ENCODE measurements around the gene CBFA2T2. TPM values are rescaled to one million over a fixed set of nuclear protein-coding genes. Genes with fewer than 3 reads are reported as not detected.
"Not testable (repeated sequence)": the region's sequence is repeated elsewhere in the genome, so short reads cannot be mapped to it uniquely, and the experiment has no call there.

The CBFA2T2 gene
- total RNA-seq, 1 donor from 2014 or later: 19.6 TPM

DNA sequence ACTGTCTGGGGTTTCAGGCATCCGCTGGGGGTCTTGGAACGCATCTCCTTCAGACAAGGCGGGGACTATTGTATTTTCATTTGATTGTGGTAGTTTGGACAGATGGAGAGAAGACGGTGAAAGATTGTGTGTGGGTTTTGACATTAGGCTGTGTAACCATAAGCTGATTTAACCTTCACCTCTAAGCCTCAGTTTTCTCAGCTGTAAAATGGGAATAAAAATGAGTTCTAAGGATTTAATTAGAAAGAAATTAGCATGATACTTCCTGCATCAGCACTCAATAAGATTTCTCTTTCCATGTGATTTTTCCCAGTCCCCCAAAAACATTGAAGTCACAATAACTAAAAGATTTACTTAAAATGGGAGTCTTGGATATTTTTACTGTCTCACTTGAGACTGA lies 78.1 kb downstream of the CBFA2T2 start:
- Mint-ChIP-seq H3K27ac (ENCODE audit: unreplicated experiment) (peak overlapping the region; percentile 85), H3K36me3 (ENCODE audit: unreplicated experiment) (no peaks in the 10 kb centered on the region), H3K4me1 (ENCODE audit: unreplicated experiment) (peaks cover 55% of the 10 kb centered on the region), H3K27me3 (ENCODE audit: unreplicated experiment) (no peaks in the 10 kb centered on the region), H3K9me3 (ENCODE audit: unreplicated experiment) (no peaks in the 10 kb centered on the region), H3K4me3 (ENCODE audit: unreplicated experiment) (no peak overlapping the region)
- DNase-seq (ENCODE audit: extremely low spot score, unreplicated experiment): no peak
- TF ChIP-seq, protein P1, sequence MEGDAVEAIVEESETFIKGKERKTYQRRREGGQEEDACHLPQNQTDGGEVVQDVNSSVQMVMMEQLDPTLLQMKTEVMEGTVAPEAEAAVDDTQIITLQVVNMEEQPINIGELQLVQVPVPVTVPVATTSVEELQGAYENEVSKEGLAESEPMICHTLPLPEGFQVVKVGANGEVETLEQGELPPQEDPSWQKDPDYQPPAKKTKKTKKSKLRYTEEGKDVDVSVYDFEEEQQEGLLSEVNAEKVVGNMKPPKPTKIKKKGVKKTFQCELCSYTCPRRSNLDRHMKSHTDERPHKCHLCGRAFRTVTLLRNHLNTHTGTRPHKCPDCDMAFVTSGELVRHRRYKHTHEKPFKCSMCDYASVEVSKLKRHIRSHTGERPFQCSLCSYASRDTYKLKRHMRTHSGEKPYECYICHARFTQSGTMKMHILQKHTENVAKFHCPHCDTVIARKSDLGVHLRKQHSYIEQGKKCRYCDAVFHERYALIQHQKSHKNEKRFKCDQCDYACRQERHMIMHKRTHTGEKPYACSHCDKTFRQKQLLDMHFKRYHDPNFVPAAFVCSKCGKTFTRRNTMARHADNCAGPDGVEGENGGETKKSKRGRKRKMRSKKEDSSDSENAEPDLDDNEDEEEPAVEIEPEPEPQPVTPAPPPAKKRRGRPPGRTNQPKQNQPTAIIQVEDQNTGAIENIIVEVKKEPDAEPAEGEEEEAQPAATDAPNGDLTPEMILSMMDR (IDR thresholded peaks at IDR 0.05): no peak

DNA sequence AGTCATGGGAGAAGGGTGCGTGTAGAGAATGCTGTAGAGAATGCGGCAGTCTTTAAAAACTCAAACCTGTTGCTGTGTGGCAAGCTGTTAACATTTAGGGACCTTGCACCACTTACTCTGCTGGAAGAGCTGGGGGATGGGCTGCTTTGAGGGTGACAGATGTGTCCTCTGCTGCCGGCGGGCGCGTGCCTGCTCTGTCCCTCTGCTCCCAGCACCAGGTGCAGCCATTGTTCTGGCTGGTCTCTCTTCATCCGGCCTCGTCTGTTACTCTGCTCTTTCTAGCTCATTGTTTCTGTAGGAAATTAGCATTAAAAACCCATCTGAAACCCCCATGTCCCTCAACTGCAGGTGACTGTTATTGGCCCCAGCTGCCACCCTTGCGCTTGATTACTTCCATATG lies 78.5 kb downstream of the CBFA2T2 start:
- Mint-ChIP-seq H3K36me3 (ENCODE audit: unreplicated experiment) (no peaks in the 10 kb centered on the region), H3K4me3 (ENCODE audit: unreplicated experiment) (peak overlapping the region; percentile 39), H3K27ac (ENCODE audit: unreplicated experiment) (peak overlapping the region; percentile 85), H3K4me1 (ENCODE audit: unreplicated experiment) (peaks cover 51% of the 10 kb centered on the region), H3K27me3 (ENCODE audit: unreplicated experiment) (no peaks in the 10 kb centered on the region), H3K9me3 (ENCODE audit: unreplicated experiment) (no peaks in the 10 kb centered on the region)
- TF ChIP-seq, protein P1 (IDR thresholded peaks at IDR 0.05): no peak
- no peak for DNase-seq (ENCODE audit: extremely low spot score, unreplicated experiment)

DNA sequence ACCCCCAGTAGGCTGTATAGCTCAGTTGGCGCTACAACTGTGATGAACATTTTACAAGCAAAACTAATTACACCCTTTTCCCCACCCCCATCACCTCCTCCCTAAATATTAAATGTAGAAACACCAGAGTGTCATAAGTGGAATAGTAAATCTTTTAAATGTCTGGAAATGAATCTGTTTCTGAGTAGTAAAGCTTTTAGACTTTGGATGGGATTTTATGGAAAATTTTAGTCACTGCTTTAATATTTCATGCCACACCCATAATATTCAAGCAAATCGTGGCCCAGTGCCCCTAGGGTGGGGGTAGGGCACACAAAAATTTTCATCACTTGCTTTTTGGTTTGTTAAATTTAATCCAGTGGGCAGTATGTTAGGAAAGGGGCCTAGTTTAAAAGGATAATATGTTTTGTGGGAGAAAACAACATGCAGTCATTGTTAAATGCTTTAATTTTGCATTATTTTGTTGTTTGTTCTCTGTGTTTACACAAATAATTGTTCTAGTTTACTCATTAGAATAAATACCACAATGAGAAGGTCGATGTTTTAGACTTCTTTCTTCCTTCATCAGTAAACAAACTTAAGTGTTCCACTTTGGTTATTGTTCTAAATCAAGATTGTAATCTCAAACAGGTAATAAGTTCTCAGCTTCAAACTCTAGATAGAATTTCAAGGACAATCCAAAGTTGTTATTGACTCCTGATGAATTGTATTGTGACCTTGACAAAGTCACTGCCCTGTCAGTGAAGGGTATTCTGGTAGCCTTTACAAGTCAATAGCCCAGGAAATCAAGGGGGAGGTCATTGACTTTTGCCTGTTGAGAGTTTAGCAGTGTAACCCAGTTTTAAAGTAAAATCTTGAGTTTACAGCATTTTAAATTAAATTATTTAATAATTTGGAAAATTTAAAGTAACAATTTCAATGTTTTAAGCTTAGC lies 79.2 kb downstream of the CBFA2T2 start:
- no peaks in the 10 kb centered on the region for H3K27me3 Mint-ChIP-seq (ENCODE audit: unreplicated experiment)
- peaks cover 47% of the 10 kb centered on the region for H3K4me1 Mint-ChIP-seq (ENCODE audit: unreplicated experiment)
- TF ChIP-seq, protein P1 (IDR thresholded peaks at IDR 0.05): no peak
- peak overlapping the region; percentile 39 for H3K4me3 Mint-ChIP-seq (ENCODE audit: unreplicated experiment)
- no peak for DNase-seq (ENCODE audit: extremely low spot score, unreplicated experiment)
- no peaks in the 10 kb centered on the region for H3K9me3 Mint-ChIP-seq (ENCODE audit: unreplicated experiment)
- peak overlapping the region; percentile 85 for H3K27ac Mint-ChIP-seq (ENCODE audit: unreplicated experiment)
- no peaks in the 10 kb centered on the region for H3K36me3 Mint-ChIP-seq (ENCODE audit: unreplicated experiment)

DNA sequence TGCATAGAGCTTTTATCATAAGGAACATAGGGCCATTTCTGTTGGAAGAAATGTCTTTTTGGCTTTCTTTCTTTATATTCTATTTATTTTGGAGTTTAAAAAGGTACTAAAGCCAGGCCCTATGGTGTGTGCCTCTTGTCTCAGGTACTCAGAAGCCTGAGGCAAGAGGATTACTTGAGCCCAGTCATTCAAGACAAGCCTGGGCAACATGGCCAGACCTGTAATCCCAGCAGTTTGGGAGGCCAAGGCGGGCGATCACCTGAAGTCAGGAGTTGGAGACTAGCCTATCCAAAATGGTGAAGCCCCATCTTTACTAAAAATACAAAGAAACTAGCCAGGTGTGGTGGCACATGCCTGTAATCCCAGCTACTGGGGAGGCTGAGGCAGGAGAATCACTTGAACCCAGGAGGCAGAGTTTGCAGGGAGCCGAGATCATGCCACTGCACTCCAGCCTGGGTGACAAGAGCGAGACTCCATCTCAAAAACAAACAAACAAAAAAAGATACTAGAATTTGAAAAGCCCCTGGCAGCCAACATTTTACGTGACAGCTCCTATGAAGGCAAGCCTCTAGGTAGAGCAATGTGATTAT lies 80.0 kb downstream of the CBFA2T2 start:
- DNase-seq (ENCODE audit: extremely low spot score, unreplicated experiment): no peak
- no peaks in the 10 kb centered on the region for H3K9me3 Mint-ChIP-seq (ENCODE audit: unreplicated experiment)
- TF ChIP-seq, protein P1 (IDR thresholded peaks at IDR 0.05): no peak
- no peaks in the 10 kb centered on the region for H3K36me3 Mint-ChIP-seq (ENCODE audit: unreplicated experiment)
- no peak overlapping the region for H3K4me3 Mint-ChIP-seq (ENCODE audit: unreplicated experiment)
- no peak overlapping the region for H3K27ac Mint-ChIP-seq (ENCODE audit: unreplicated experiment)
- no peaks in the 10 kb centered on the region for H3K27me3 Mint-ChIP-seq (ENCODE audit: unreplicated experiment)
- H3K4me1 Mint-ChIP-seq (ENCODE audit: unreplicated experiment): peaks cover 47% of the 10 kb centered on the region

DNA sequence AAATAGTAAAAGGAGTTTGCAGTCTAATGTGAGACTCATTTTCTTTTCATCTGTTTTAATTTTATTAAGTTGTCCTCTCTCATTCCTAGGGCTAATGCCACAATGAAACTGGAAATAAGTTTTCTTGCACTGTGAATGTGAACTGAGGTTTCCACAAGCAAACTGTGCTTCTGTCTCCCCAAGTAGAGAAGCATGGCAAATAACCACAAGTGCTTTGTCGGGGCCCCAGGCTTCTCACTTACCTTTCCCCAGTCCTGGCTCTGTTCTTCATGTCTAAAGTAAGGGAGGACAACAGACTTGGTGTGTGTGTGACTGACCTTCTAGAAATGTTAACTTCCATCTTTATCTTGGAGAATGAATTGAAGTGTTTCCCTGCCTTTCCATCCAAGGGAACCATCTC lies 80.8 kb downstream of the CBFA2T2 start:
- TF ChIP-seq, protein P1 (IDR thresholded peaks at IDR 0.05): no peak
- Mint-ChIP-seq H3K4me3 (ENCODE audit: unreplicated experiment) (no peak overlapping the region), H3K27ac (ENCODE audit: unreplicated experiment) (no peak overlapping the region), H3K4me1 (ENCODE audit: unreplicated experiment) (peaks cover 48% of the 10 kb centered on the region), H3K9me3 (ENCODE audit: unreplicated experiment) (no peaks in the 10 kb centered on the region), H3K36me3 (ENCODE audit: unreplicated experiment) (no peaks in the 10 kb centered on the region), H3K27me3 (ENCODE audit: unreplicated experiment) (no peaks in the 10 kb centered on the region)
- DNase-seq (ENCODE audit: extremely low spot score, unreplicated experiment): no peak

DNA sequence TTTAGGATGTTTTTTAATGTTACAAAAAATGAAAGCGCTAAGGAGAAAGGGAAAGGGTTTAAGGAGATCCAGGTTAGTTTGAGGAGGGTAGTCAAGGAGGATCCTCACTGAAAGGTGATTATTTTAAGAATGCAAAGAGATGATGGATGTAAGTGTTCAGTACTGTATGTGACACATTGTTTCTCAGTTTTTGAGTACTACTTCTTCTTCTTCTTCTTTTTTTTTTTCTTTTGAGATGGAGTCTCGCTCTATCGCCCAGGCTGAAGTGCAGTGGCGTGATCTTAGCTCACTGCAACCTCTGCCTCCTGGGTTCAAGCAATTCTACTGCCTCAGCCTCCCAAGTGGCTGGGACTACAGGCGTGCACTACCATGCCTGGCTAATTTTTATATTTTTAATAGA lies 83.4 kb downstream of the CBFA2T2 start:
- H3K9me3 Mint-ChIP-seq (ENCODE audit: unreplicated experiment); H3K27me3 Mint-ChIP-seq (ENCODE audit: unreplicated experiment); DNase-seq (ENCODE audit: extremely low spot score, unreplicated experiment); H3K27ac Mint-ChIP-seq (ENCODE audit: unreplicated experiment); H3K4me3 Mint-ChIP-seq (ENCODE audit: unreplicated experiment); H3K36me3 Mint-ChIP-seq (ENCODE audit: unreplicated experiment): not testable (repeated sequence)
- H3K4me1 Mint-ChIP-seq (ENCODE audit: unreplicated experiment): peaks cover 44% of the 10 kb centered on the region
